GM12864 (cell line): ENCODE measurements around the gene DVL3.
A peak's percentile ranks its signal among the peaks of the same experiment; 100 is the strongest.
"Not testable (repeated sequence)": the region's sequence is repeated elsewhere in the genome, so short reads cannot be mapped to it uniquely, and the experiment has no call there.

Source experiments
- DNase-seq: peaks from one replicate; pipeline ENCODE4 v3.0.0-alpha.2; 2011; ENCODE audit warnings: low read depth
- H3K4me3 ChIP-seq: 2 replicates; pipeline ENCODE4 v1.5.1; 2011; ENCODE audit warnings: mild to moderate bottlenecking, low read depth, low read length, control low read depth
- TF ChIP-seq, protein P1 (sequence below): IDR thresholded peaks from 2 replicates; pipeline ENCODE4 v1.5.1; 2011; ENCODE audit warnings: low read depth, mild to moderate bottlenecking, moderate library complexity, low read length, control low read depth, inconsistent platforms; ENCODE audit errors: missing control alignments

Gene DVL3

DNA sequence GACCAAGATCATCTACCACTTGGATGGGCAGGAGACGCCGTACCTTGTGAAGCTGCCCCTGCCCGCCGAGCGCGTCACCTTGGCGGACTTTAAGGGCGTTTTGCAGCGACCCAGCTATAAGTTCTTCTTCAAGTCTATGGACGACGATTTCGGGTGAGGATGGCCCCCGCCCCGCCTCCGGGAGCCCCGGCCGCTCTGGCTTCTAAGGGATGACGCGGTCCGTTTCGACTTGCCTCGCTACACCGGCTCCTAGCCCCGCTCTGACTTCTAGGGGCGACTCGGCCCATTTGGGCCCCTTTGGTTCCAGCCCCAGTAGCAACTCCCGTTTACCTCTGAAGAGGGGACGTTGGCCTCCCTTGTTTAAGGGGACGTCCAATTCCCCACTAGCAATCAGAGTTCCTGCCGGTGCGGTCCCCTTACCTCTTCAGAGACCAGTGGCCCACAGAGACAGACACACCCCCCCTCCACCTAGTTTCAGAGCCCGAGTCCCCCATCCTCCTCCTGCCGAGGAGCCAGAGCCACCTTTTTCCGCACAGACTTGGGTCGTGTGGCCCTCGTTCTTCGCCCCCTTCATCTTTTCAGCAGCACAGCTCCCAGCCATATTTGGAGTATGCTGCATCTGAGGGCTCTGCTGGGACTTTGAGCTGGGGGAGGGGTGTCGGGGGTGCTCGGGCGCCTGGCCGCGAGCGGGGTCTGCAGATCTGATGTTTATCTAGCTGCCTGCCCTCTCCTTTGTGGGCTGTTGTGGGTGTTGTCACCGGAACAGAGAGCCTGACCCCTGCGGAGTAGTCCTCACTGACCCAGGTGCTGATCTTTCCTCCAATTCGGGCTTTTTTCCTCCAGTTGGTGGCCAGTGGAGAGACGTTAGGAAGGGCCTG is 706 bp downstream of the DVL3 start:
- H3K4me3 ChIP-seq = peak overlapping the region; percentile 96
- TF ChIP-seq, protein P1, sequence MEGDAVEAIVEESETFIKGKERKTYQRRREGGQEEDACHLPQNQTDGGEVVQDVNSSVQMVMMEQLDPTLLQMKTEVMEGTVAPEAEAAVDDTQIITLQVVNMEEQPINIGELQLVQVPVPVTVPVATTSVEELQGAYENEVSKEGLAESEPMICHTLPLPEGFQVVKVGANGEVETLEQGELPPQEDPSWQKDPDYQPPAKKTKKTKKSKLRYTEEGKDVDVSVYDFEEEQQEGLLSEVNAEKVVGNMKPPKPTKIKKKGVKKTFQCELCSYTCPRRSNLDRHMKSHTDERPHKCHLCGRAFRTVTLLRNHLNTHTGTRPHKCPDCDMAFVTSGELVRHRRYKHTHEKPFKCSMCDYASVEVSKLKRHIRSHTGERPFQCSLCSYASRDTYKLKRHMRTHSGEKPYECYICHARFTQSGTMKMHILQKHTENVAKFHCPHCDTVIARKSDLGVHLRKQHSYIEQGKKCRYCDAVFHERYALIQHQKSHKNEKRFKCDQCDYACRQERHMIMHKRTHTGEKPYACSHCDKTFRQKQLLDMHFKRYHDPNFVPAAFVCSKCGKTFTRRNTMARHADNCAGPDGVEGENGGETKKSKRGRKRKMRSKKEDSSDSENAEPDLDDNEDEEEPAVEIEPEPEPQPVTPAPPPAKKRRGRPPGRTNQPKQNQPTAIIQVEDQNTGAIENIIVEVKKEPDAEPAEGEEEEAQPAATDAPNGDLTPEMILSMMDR = no peak
- DNase-seq = no peak

DNA sequence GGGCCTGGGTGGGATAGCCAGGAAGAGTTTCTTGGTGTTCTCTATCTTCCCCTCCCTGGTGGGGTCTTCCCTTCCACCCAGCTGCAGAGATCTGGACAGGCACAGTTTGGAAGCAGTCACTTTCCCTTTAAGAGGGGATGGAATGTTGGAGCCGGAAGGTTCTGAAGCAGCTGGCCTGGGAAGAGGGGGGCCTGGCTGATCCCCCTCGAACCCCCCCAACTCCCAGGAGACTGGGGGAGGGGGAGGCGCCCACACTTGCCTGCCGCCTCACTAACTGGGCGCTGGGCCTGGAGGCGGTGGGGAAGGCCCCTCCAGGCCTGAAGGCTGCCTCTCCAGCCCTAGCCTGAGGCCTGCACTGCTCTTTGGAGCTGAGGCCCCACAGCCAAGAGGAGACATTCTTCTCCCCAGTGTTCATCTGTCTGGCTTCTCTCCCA is 1.4 kb downstream of the DVL3 start:
- peak overlapping the region; percentile 96 for H3K4me3 ChIP-seq
- TF ChIP-seq, protein P1 = no peak
- DNase-seq = no peak

GRCh38 chr3:184157206-184157605 is 2.0 kb downstream of the DVL3 start:
- peak overlapping the region; percentile 96 for H3K4me3 ChIP-seq
- DNase-seq = no peak
- TF ChIP-seq, protein P1 = no peak

DNA sequence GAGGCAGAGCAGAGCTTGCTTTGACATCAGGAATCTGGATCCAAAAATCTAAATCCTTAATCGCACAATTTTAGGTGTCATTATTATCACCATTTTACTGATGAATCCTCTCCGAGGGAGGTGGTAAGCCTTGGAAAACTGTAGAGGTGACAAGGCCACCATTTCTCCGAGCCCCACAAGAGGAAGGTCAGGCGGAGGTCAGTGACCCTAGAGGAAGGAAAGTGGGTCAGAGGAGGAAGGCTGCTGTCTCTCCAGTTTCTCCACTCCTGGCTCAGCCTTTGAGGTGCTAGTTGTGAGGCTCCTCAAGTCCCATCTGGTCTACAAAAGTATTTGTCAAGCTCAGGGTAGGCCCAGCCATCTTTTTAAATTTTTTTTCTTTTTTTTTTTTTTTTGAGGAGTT is 3.2 kb downstream of the DVL3 start:
- DNase-seq = no peak
- H3K4me3 ChIP-seq = no peak overlapping the region
- TF ChIP-seq, protein P1 = no peak

DNA sequence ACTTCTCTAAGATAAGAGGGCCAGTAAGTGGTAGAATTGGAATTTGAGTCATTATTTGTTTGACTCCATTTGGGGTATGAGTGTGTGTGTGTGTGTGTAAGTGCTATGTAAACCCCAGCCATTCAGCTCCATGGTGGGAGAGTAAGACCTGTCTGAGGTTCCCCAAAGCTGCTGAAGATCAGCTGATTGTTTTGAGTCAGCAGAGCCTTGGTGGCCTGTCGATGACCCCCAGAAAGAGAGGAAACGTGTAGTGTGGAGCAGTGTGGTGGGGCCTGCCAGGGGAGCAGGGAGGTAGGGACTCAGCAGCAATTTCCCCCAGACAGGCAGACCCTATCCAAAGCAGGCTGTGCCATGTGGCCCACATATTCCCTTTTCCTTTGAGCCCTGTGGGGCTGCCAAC is 5.3 kb downstream of the DVL3 start:
- no peak for DNase-seq
- H3K4me3 ChIP-seq = no peak overlapping the region
- TF ChIP-seq, protein P1 = no peak

GRCh38 chr3:184162571-184163070 is 7.4 kb downstream of the DVL3 start:
- not testable (repeated sequence) for H3K4me3 ChIP-seq, DNase-seq

DNA sequence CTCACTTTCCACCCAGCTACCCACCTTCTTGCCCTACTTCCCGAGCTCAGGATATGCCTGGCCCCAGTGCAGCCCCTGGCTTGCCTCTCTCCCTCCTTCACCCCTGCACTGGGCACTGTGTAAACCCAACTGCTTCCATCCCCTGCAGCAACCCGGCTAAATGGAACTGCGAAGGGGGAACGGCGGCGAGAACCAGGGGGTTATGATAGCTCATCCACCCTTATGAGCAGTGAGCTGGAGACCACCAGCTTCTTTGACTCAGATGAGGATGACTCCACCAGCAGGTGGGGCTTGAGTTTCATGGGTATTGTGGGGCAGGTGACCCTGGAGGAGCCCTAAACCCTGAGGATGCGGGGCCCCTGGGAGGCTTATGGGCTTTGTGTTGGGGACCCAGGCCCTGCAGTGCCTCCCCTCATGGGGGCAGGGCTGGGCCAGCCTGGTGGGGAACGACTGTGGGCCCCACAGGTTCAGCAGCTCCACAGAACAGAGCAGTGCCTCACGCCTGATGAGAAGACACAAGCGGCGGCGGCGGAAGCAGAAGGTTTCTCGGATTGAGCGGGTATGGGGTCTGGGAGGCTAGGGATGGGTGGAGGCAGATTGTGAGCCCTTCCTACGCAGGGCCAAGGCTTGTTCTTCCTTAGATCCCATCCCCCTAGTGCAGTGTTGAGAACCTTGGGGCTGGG is 9.6 kb downstream of the DVL3 start:
- H3K4me3 ChIP-seq = no peak overlapping the region
- no peak for DNase-seq
- TF ChIP-seq, protein P1 = no peak
